Hepatocyte (in vitro differentiated cells): ENCODE results near the gene FAF1. TPM values are rescaled to one million over a fixed set of nuclear protein-coding genes. Genes with fewer than 3 reads are reported as not detected.
A peak's percentile ranks its signal among the peaks of the same experiment; 100 is the strongest.

Experiments used
- DNase-seq: peaks from one replicate; pipeline ENCODE4 v3.0.0-alpha.2; 2016; ENCODE audit warnings: low spot score
- H2AFZ ChIP-seq: fragments of 200-600 bp; sonication (generic); 2 replicates; pipeline ENCODE4 v1.6.0; 2016; ENCODE audit warnings: antibody characterized with exemption, mild to moderate bottlenecking
- H3K27ac ChIP-seq: fragments of 200-600 bp; sonication (generic); 2 replicates; pipeline ENCODE4 v1.5.1; 2016; ENCODE audit warnings: mild to moderate bottlenecking
- H3K27me3 ChIP-seq: fragments of 200-600 bp; sonication (generic); 2 replicates; pipeline ENCODE4 v1.6.1; 2016
- H3K36me3 ChIP-seq: fragments of 200-600 bp; sonication (generic); replicated peaks from 2 replicates; pipeline ENCODE4 v1.5.1; 2016; ENCODE audit warnings: low read depth; ENCODE audit not compliant: insufficient read depth
- H3K4me1 ChIP-seq: fragments of 200-600 bp; sonication (generic); 2 replicates; pipeline ENCODE4 v1.5.1; 2016; ENCODE audit warnings: mild to moderate bottlenecking, moderate library complexity; ENCODE audit not compliant: insufficient read depth
- H3K4me2 ChIP-seq: fragments of 200-600 bp; sonication (generic); 2 replicates; pipeline ENCODE4 v1.6.0; 2016
- H3K4me3 ChIP-seq: fragments of 200-600 bp; sonication (generic); 2 replicates; pipeline ENCODE4 v1.5.1; 2016; ENCODE audit warnings: mild to moderate bottlenecking
- H3K79me2 ChIP-seq: fragments of 200-600 bp; sonication (generic); 2 replicates; pipeline ENCODE4 v1.6.0; 2017; ENCODE audit warnings: mild to moderate bottlenecking
- H3K9me2 ChIP-seq: fragments of 200-600 bp; sonication (generic); replicated peaks from 2 replicates; pipeline ENCODE4 v1.6.0; 2017; ENCODE audit warnings: mild to moderate bottlenecking; ENCODE audit not compliant: insufficient read depth
- H3K9me3 ChIP-seq: fragments of 200-600 bp; sonication (generic); 2 replicates; pipeline ENCODE4 v1.5.1; 2016; ENCODE audit warnings: low read depth, mild to moderate bottlenecking
- H4K20me1 ChIP-seq: fragments of 200-600 bp; sonication (generic); 2 replicates; pipeline ENCODE4 v1.6.0; 2016; ENCODE audit warnings: mild to moderate bottlenecking; ENCODE audit not compliant: insufficient read depth, poor library complexity, severe bottlenecking
- CTCF ChIP-seq: fragments of 200-600 bp; sonication (generic); IDR thresholded peaks from 2 replicates; pipeline ENCODE4 v1.5.1; 2016; ENCODE audit warnings: antibody characterized with exemption, mild to moderate bottlenecking; ENCODE audit not compliant: poor library complexity
- EZH2 ChIP-seq: fragments of 200-600 bp; sonication (generic); IDR thresholded peaks from 2 replicates; pipeline ENCODE4 v1.6.1; 2016; ENCODE audit warnings: antibody characterized with exemption, mild to moderate bottlenecking, borderline replicate concordance
- EZH2phosphoT487 ChIP-seq: fragments of 200-600 bp; sonication (generic); IDR thresholded peaks from one replicate; pipeline ENCODE4 v1.6.1; 2018; ENCODE audit warnings: antibody characterized with exemption, mild to moderate bottlenecking, low read depth, moderate library complexity; ENCODE audit not compliant: unreplicated experiment, severe bottlenecking
- WGBS: methylation state at CpG from one replicate; pipeline ENCODE4 v1.1.6; 2016; ENCODE audit warnings: low lambda C conversion rate; ENCODE audit errors: missing lambda C conversion rate; 5-methylcytosine and 5-hydroxymethylcytosine counted together
- polyA plus RNA-seq: library from polyadenylated mRNA; unstranded; fragments of >200 nt; fragmentation: Nextera tagmentation; extraction: Ambion mirVana; gene quantifications from 2 replicates; pipeline ENCODE4 v1.2.1, GENCODE V29; 2016
- total RNA-seq: library from RNA; depleted of rRNA; stranded (reverse); fragments of >200 nt; gene quantifications from 2 replicates; pipeline ENCODE4 v1.2.3, GENCODE V29; 2014

Gene FAF1
- total and polyA plus RNA-seq, 2 experiments from 2014 or later = 25.7 to 35.5 TPM

GRCh38 chr1:50707824-50708223, 252.2 kb downstream of the FAF1 start:
- DNase-seq = no peak
- 97% methylated on average over 7 of the region's 7 CpGs for WGBS
- H3K27ac ChIP-seq = no peak overlapping the region
- H3K9me3 ChIP-seq = no peaks in the 10 kb centered on the region
- no peak overlapping the region for H3K4me3 ChIP-seq
- no peaks in the 10 kb centered on the region for H4K20me1 ChIP-seq
- no peaks in the 10 kb centered on the region for H3K9me2 ChIP-seq
- no peak overlapping the region for H3K4me2 ChIP-seq
- H3K36me3 ChIP-seq = no peaks in the 10 kb centered on the region
- H3K27me3 ChIP-seq = no peaks in the 10 kb centered on the region
- H3K79me2 ChIP-seq = no peaks in the 10 kb centered on the region
- TF ChIP-seq EZH2 (no peak), CTCF (no peak), EZH2phosphoT487 (no peak)
- no peak overlapping the region for H2AFZ ChIP-seq
- no peaks in the 10 kb centered on the region for H3K4me1 ChIP-seq

DNA sequence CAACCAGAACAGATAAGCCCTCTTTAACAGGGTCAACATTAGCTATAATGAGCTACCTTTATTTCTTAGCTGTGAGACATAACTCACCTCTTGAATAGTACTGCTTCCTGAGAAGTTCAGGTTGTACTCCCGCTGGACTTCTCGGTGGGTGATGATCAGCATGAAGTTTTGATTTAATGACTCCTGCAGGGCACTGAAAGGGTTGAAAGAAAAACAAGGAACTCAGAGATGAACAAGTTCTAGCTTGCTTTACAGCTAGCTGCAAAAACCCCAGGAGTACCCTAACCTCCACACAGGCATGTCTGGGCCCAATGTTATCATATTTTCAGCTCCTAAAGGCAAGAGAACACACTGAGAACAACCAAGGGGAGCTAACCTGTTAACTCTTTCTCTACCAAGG, 254.4 kb downstream of the FAF1 start:
- H3K27me3 ChIP-seq = no peaks in the 10 kb centered on the region
- no peaks in the 10 kb centered on the region for H4K20me1 ChIP-seq
- H3K4me1 ChIP-seq = no peaks in the 10 kb centered on the region
- no peak overlapping the region for H3K27ac ChIP-seq
- no peak for DNase-seq
- H2AFZ ChIP-seq = no peak overlapping the region
- no peak overlapping the region for H3K4me3 ChIP-seq
- no peak overlapping the region for H3K4me2 ChIP-seq
- H3K36me3 ChIP-seq = no peaks in the 10 kb centered on the region
- WGBS = 36% methylated on average over 2 of the region's 2 CpGs
- no peak for TF ChIP-seq EZH2
- no peak for TF ChIP-seq CTCF
- no peak for TF ChIP-seq EZH2phosphoT487
- H3K9me3 ChIP-seq = no peaks in the 10 kb centered on the region
- no peaks in the 10 kb centered on the region for H3K9me2 ChIP-seq
- no peaks in the 10 kb centered on the region for H3K79me2 ChIP-seq

DNA sequence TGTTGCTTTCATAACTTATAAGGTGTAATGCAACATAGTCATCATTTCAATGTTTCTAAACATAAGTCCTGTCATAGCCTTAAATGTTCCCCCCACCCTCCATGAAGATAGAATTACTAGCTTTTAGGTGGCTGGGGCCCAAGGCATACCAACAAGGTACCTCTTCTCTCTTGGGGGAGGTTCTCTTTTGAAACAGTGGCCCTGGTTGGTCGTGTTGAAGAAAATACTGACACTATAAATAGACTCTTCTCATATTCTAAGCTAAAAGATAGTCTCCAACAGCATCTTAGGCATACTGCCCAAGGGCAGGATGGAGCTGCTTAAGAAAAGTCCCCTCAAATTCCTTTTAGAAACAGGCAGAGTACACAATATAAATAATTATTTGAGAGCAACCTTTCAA, 255.0 kb downstream of the FAF1 start:
- Histone ChIP-seq H3K4me1 (no peaks in the 10 kb centered on the region), H4K20me1 (no peaks in the 10 kb centered on the region), H3K4me2 (no peak overlapping the region), H3K36me3 (no peaks in the 10 kb centered on the region), H3K79me2 (no peaks in the 10 kb centered on the region), H2AFZ (no peak overlapping the region), H3K27me3 (no peaks in the 10 kb centered on the region), H3K9me2 (no peaks in the 10 kb centered on the region), H3K27ac (no peak overlapping the region), H3K9me3 (no peaks in the 10 kb centered on the region), H3K4me3 (no peak overlapping the region)
- WGBS = 28% methylated on average over 1 of the region's 1 CpG
- TF ChIP-seq EZH2 = no peak
- no peak for TF ChIP-seq EZH2phosphoT487
- no peak for TF ChIP-seq CTCF
- DNase-seq = no peak

DNA sequence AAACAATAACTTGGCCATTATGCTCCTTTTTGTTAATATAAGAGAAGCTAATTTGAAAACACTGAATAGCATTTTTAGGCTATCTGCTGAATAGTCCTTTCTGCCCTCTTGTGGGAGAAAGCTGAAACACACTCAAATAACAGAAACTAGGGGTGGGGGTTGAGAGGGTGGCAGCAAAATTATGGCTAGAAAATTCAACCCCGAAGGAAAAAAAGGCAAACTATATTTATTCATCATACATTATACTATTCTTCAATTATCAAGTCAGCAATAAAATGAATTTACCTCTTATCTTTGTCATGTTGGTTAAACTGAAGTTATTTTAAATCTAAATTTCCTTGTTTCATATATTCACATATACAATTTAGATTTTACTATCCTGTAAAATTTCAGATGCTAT, 255.9 kb downstream of the FAF1 start:
- H3K79me2 ChIP-seq = no peaks in the 10 kb centered on the region
- WGBS = 70% methylated on average over 1 of the region's 1 CpG
- H3K9me2 ChIP-seq = no peaks in the 10 kb centered on the region
- no peak for TF ChIP-seq EZH2
- peak; percentile 78 for TF ChIP-seq CTCF
- no peaks in the 10 kb centered on the region for H3K9me3 ChIP-seq
- no peaks in the 10 kb centered on the region for H4K20me1 ChIP-seq
- H3K4me3 ChIP-seq = no peak overlapping the region
- no peak overlapping the region for H3K4me2 ChIP-seq
- peak; percentile 50 for DNase-seq
- no peaks in the 10 kb centered on the region for H3K4me1 ChIP-seq
- no peaks in the 10 kb centered on the region for H3K36me3 ChIP-seq
- no peaks in the 10 kb centered on the region for H3K27me3 ChIP-seq
- no peak overlapping the region for H3K27ac ChIP-seq
- no peak overlapping the region for H2AFZ ChIP-seq
